H9 (cell line): ENCODE results near the gene MSI2. TPM values are rescaled to one million over a fixed set of nuclear protein-coding genes. Genes with fewer than 3 reads are reported as not detected.

Experiments used
- DNase-seq: peaks from one replicate; pipeline ENCODE4 v3.0.0-alpha.2; 2017
- H2AFZ ChIP-seq: one replicate; pipeline ENCODE4 v1.6.1; 2013; ENCODE audit warnings: mild to moderate bottlenecking, low read length, control low read depth, moderate library complexity
- H2AK5ac ChIP-seq: 2 replicates; pipeline ENCODE4 v1.6.1; 2013; ENCODE audit warnings: low read length, control low read depth, mixed read lengths; ENCODE audit not compliant: insufficient read length
- H2BK120ac ChIP-seq: one replicate; pipeline ENCODE4 v1.6.1; 2013; ENCODE audit warnings: low read depth, mild to moderate bottlenecking, low read length, control low read depth, inconsistent platforms; ENCODE audit not compliant: poor library complexity, severe bottlenecking
- H2BK12ac ChIP-seq: 2 replicates; pipeline ENCODE4 v1.6.1; 2013; ENCODE audit warnings: low read length, control low read depth, mixed read lengths, low read depth; ENCODE audit not compliant: insufficient read length
- H2BK15ac ChIP-seq: 2 replicates; pipeline ENCODE4 v1.6.1; 2013; ENCODE audit warnings: low read depth, low read length, control low read depth
- H2BK20ac ChIP-seq: one replicate; pipeline ENCODE4 v1.6.1; 2013; ENCODE audit warnings: low read depth, mild to moderate bottlenecking, low read length, control low read depth, inconsistent platforms; ENCODE audit not compliant: poor library complexity, severe bottlenecking
- H2BK5ac ChIP-seq: 2 replicates; pipeline ENCODE4 v1.6.1; 2013; ENCODE audit warnings: low read length, control low read depth, mixed read lengths; ENCODE audit not compliant: insufficient read length
- H3K14ac ChIP-seq: 2 replicates; pipeline ENCODE4 v1.6.1; 2013; ENCODE audit warnings: low read length, control low read depth; ENCODE audit not compliant: insufficient read depth
- H3K18ac ChIP-seq: 2 replicates; pipeline ENCODE4 v1.6.1; 2013; ENCODE audit warnings: low read depth, mild to moderate bottlenecking, mixed read lengths, low read length, control low read depth; ENCODE audit not compliant: insufficient read length
- H3K23ac ChIP-seq: 2 replicates; pipeline ENCODE4 v1.6.1; 2013; ENCODE audit warnings: low read length, control low read depth, mixed read lengths, low read depth; ENCODE audit not compliant: insufficient read length
- H3K23me2 ChIP-seq: 2 replicates; pipeline ENCODE4 v1.6.1; 2013; ENCODE audit warnings: low read depth, mild to moderate bottlenecking, mixed read lengths, low read length, control low read depth; ENCODE audit not compliant: insufficient read length, poor library complexity, severe bottlenecking
- H3K27ac ChIP-seq: 2 replicates; pipeline ENCODE4 v1.5.1; 2013; ENCODE audit warnings: low read length, control low read depth, mixed read lengths, low read depth; ENCODE audit not compliant: insufficient read length
- H3K27me3 ChIP-seq: 2 replicates; pipeline ENCODE4 v1.6.1; 2013; ENCODE audit warnings: low read length, control low read depth, inconsistent platforms; ENCODE audit not compliant: insufficient read depth
- H3K4ac ChIP-seq: 2 replicates; pipeline ENCODE4 v1.6.1; 2013; ENCODE audit warnings: low read depth, mild to moderate bottlenecking, control low read depth, inconsistent platforms, low read length, moderate library complexity
- H3K4me1 ChIP-seq: 2 replicates; pipeline ENCODE4 v1.6.1; 2013; ENCODE audit warnings: low read length, control low read depth, inconsistent platforms; ENCODE audit not compliant: insufficient read depth
- H3K4me2 ChIP-seq: 2 replicates; pipeline ENCODE4 v1.6.1; 2013; ENCODE audit warnings: low read length, control low read depth, mixed read lengths; ENCODE audit not compliant: insufficient read length, insufficient read depth
- H3K56ac ChIP-seq: 2 replicates; pipeline ENCODE4 v1.6.1; 2013; ENCODE audit warnings: low read depth, mild to moderate bottlenecking, mixed read lengths, low read length, control low read depth; ENCODE audit not compliant: insufficient read length
- H3K79me1 ChIP-seq: 2 replicates; pipeline ENCODE4 v1.6.1; 2013; ENCODE audit warnings: low read depth, mild to moderate bottlenecking, moderate library complexity, low read length, control low read depth, inconsistent platforms; ENCODE audit not compliant: insufficient read depth, poor library complexity, severe bottlenecking
- H3K79me2 ChIP-seq: 2 replicates; pipeline ENCODE4 v1.6.1; 2013; ENCODE audit warnings: low read length, control low read depth, inconsistent platforms; ENCODE audit not compliant: insufficient read depth
- H3K9ac ChIP-seq: 2 replicates; pipeline ENCODE4 v1.6.1; 2013; ENCODE audit warnings: low read length, control low read depth, mixed read lengths; ENCODE audit not compliant: insufficient read length; ENCODE audit errors: extremely low read depth
- H3K9me3 ChIP-seq: one replicate; pipeline ENCODE4 v1.6.1; 2013; ENCODE audit warnings: low read depth, low read length, inconsistent platforms; ENCODE audit not compliant: control insufficient read depth
- H3T11ph ChIP-seq: one replicate; pipeline ENCODE4 v1.6.1; 2013; ENCODE audit warnings: mild to moderate bottlenecking, low read length, control low read depth, inconsistent platforms
- H4K20me1 ChIP-seq: one replicate; pipeline ENCODE4 v1.6.1; 2013; ENCODE audit not compliant: control insufficient read depth, insufficient read length, insufficient read depth
- H4K5ac ChIP-seq: 2 replicates; pipeline ENCODE4 v1.6.1; 2013; ENCODE audit warnings: low read depth, mild to moderate bottlenecking, mixed read lengths, low read length, control low read depth; ENCODE audit not compliant: insufficient read length
- H4K8ac ChIP-seq: replicated peaks from 2 replicates; pipeline ENCODE4 v1.6.1; 2013; ENCODE audit warnings: low read length, control low read depth, mixed read lengths, low read depth; ENCODE audit not compliant: insufficient read length
- H4K91ac ChIP-seq: 2 replicates; pipeline ENCODE4 v1.6.1; 2013; ENCODE audit warnings: low read depth, mild to moderate bottlenecking, moderate library complexity, mixed read lengths, low read length, control low read depth; ENCODE audit not compliant: insufficient read length
- H3K27ac Mint-ChIP-seq, 3 experiments: 2 replicates in 2 of 3; 3 replicates in 1 of 3; pipeline ENCODE4 v1.8.0; 2020 to 2021; ENCODE audit warnings: mixed read lengths in 3 of 3, mild to moderate bottlenecking in 1 of 3, moderate library complexity in 1 of 3
- H3K27me3 Mint-ChIP-seq: 2 replicates; pipeline ENCODE4 v1.8.0; 2021; ENCODE audit warnings: low read depth, mild to moderate bottlenecking, moderate library complexity, mixed read lengths
- H3K36me3 Mint-ChIP-seq, 3 experiments: 2 replicates in 2 of 3; 3 replicates in 1 of 3; pipeline ENCODE4 v1.8.0; 2020 to 2021; ENCODE audit warnings: low read depth in 3 of 3, mixed read lengths in 3 of 3; ENCODE audit not compliant: insufficient read depth in 1 of 3
- H3K4me1 Mint-ChIP-seq, 2 experiments: 2 replicates each; pipeline ENCODE4 v1.8.0; 2020; ENCODE audit warnings: mixed read lengths in 2 of 2
- H3K4me3 Mint-ChIP-seq, 2 experiments: 2 replicates in 1 of 2; 3 replicates in 1 of 2; pipeline ENCODE4 v1.8.0; 2020 to 2021; ENCODE audit warnings: mild to moderate bottlenecking in 2 of 2, mixed read lengths in 2 of 2, moderate library complexity in 1 of 2
- H3K9me3 Mint-ChIP-seq, 2 experiments: 2 replicates in 1 of 2; 3 replicates in 1 of 2; pipeline ENCODE4 v1.8.0; 2020; ENCODE audit warnings: mild to moderate bottlenecking in 2 of 2, mixed read lengths in 2 of 2, moderate library complexity in 1 of 2
- CTCF ChIP-seq: fragments of 200-600 bp; sonication (generic); conservative IDR thresholded peaks from 3 replicates; pipeline ENCODE4 v1.8.0; 2021; ENCODE audit warnings: antibody characterized with exemption, mild to moderate bottlenecking
- WGBS: extraction: QIAGEN DNeasy Blood & Tissue Kit; methylation state at CpG from one replicate; pipeline ENCODE4 v1.1.7; 2013; ENCODE audit warnings: missing lambda C conversion rate, low lambda C conversion rate, mixed read lengths; ENCODE audit not compliant: insufficient read length; ENCODE audit errors: extremely low coverage; 5-methylcytosine and 5-hydroxymethylcytosine counted together
- total RNA-seq: library from RNA; stranded (reverse); gene quantifications from 2 replicates; pipeline ENCODE4 v1.2.1, GENCODE V29; 2021

Gene MSI2
- total RNA-seq, 1 experiment from 2014 or later, result 98.5 TPM

DNA sequence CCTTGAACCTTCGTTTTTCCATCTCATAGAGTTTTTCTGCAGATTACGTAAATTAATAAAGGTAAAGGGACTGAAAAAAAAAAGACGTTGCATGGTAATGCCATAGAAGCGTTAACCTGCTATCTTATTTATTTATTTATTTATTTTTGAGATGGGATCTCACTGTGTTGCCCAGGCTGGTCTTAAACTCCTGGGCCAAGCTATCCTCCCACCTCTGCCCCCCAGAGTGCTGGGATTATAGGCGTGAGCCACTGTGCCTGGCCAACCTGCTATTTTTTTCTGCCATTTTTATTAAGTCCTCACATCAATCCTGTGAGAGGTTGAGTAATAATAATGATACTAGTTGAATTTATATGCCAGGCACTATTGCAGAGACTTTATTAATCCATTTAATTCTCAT is 7.9 kb downstream of the MSI2 start:
- H3K4me3 Mint-ChIP-seq, result no peak overlapping the region
- Histone ChIP-seq H2BK12ac (no peak overlapping the region), H3K23ac (no peak overlapping the region), H3K79me2 (no peaks in the 10 kb centered on the region), H2AK5ac (no peak overlapping the region), H2AFZ (no peak overlapping the region), H3K4ac (no peak overlapping the region), H2BK15ac (no peak overlapping the region), H3K23me2 (peaks cover 7% of the 10 kb centered on the region), H3T11ph (no peak overlapping the region), H3K4me1 (peaks cover 6% of the 10 kb centered on the region), H3K4me2 (no peak overlapping the region), H3K27ac (no peak overlapping the region), H4K91ac (no peak overlapping the region), H3K56ac (no peak overlapping the region), H3K9me3 (no peaks in the 10 kb centered on the region), H3K14ac (no peak overlapping the region), H2BK5ac (no peak overlapping the region), H2BK120ac (no peak overlapping the region), H3K9ac (no peak overlapping the region), H4K8ac (no peak overlapping the region), H4K20me1 (no peaks in the 10 kb centered on the region), H2BK20ac (no peak overlapping the region), H3K79me1 (no peaks in the 10 kb centered on the region), H3K18ac (no peak overlapping the region), H4K5ac (no peak overlapping the region), H3K27me3 (no peaks in the 10 kb centered on the region)
- no peaks in the 10 kb centered on the region for H3K9me3 Mint-ChIP-seq
- H3K4me1 Mint-ChIP-seq, result peaks cover 40 to 55% of the 10 kb centered on the region in 2 experiments
- peaks cover 58 to 84% (median 80%) of the 10 kb centered on the region in 3 experiments; a peak in 6 of 7 replicates for H3K36me3 Mint-ChIP-seq
- no peak overlapping the region for H3K27ac Mint-ChIP-seq
- DNase-seq, result no peak
- no peak for TF ChIP-seq CTCF
- no peaks in the 10 kb centered on the region for H3K27me3 Mint-ChIP-seq
- WGBS, result no CpG with 5 or more reads among the region's 5 CpGs
